Measurements from ENCODE around the gene FBXO11.

FBXO11 gene

DNA sequence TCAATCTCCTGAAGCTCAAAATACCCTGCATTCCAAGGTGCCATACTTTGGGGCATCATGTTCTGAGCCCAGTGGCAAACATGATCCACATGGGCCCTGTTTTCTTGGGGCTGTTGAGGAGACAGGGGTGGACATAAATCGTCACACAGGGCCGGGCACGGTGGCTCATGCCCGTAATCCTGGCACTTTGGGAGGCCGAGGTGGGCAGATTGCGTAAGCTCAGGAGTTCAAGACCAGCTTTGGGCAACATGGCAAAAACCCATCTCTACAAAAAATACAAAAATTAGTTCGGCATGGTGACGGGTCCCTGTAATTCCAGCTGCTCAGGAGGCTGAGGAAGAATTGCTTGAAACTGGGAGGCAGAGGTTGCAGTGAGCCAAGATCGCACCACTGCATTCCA, 137.0 kb downstream of the FBXO11 start:
- TF ChIP-seq ZFX (IDR thresholded peaks at IDR 0.05) = no peak
- TF ChIP-seq, protein P1, sequence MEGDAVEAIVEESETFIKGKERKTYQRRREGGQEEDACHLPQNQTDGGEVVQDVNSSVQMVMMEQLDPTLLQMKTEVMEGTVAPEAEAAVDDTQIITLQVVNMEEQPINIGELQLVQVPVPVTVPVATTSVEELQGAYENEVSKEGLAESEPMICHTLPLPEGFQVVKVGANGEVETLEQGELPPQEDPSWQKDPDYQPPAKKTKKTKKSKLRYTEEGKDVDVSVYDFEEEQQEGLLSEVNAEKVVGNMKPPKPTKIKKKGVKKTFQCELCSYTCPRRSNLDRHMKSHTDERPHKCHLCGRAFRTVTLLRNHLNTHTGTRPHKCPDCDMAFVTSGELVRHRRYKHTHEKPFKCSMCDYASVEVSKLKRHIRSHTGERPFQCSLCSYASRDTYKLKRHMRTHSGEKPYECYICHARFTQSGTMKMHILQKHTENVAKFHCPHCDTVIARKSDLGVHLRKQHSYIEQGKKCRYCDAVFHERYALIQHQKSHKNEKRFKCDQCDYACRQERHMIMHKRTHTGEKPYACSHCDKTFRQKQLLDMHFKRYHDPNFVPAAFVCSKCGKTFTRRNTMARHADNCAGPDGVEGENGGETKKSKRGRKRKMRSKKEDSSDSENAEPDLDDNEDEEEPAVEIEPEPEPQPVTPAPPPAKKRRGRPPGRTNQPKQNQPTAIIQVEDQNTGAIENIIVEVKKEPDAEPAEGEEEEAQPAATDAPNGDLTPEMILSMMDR (conservative IDR thresholded peaks at IDR 0.05) = no peak
- no peak overlapping the region for H3K27ac ChIP-seq

DNA sequence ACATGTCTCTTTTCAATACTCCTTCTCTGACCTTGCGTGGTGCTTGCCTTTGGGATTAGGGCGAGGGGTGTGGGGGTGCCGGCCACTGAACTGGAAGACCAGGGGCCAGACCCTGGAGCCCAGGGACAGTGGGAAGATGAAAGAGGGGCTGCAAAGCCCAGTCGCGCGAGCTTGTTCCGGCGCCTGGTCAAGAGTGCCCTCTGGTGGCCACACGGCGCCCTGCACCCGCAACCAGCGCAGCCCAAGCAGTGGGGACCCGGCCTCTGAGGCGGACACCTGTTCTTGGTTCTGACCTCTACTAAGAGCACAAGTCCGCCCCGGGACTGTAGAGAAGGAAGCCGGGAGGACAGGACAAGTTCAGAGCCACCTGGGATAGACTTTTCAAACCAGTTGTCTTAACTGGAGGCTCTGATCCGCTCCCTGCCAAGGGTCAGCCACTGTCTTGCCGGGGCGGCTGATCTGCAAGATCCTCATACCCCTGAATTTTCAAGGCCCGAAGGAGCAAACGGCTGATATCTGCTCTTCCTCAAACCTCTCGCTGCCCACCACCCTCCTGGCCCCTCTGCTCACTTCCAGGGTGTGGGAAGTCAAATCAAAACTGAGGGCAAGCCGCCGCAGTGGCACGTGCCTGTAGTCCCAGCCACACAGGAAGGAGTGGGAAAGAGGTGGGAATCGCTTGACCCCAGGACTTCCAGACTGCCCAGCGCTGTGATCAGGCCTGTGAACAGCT, 138.3 kb downstream of the FBXO11 start:
- no peak overlapping the region for H3K27ac ChIP-seq

DNA sequence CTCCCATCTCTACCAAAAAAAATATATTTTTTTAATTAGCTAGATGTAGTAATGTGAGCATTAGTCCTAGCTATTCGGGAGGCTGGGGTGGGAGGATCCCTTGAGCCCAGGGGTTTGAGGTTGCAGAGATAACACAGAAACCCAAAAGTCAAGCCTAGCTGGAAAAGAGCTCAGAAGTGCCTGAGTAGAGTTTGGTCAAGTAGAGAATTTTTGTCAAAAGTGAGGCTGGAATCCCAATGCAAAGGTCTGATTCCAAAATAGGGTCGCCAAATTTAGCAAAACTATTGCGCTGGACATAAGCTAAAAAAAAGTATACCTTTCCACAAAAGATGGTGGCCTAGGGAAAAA, 138.8 kb downstream of the FBXO11 start:
- TF ChIP-seq ZFX (IDR thresholded peaks at IDR 0.05) = no peak
- TF ChIP-seq, protein P1 (conservative IDR thresholded peaks at IDR 0.05) = no peak
- no peak overlapping the region for H3K27ac ChIP-seq

More for the DNA sequence above, 138.3 kb downstream of the FBXO11 start:
- no peak for TF ChIP-seq ZFX (IDR thresholded peaks at IDR 0.05)
- TF ChIP-seq, protein P1 (conservative IDR thresholded peaks at IDR 0.05) = peak; percentile 91

DNA sequence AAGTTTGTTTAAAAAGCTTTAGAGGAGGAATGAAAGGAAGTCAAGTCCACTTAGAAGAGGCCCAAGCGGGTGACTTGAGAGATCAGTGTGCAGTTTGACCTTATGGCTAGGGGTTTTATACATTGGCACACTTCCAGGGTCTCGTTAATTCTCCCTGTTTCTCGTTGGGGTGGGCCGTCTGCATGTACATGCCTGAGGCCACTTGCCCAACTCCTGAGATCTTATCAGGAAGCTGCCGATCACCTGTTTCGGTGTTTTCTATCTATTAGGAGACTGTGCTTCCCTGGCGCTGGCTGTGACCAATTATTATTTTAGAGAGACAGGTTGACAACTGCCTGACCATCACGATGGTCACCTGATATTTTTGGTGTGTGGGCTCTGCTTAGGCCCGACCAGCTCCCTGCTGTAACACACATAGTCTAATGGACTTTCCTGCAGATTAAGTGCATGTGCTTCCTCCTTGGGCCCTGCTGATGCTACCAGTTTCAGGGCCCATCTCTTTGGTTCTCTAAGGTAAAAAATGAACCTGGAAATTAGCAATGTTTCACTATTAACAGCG, 154.4 kb downstream of the FBXO11 start:
- H3K27ac ChIP-seq = no peak overlapping the region
- TF ChIP-seq ZFX (IDR thresholded peaks at IDR 0.05) = no peak
- TF ChIP-seq, protein P1 (conservative IDR thresholded peaks at IDR 0.05) = no peak

DNA sequence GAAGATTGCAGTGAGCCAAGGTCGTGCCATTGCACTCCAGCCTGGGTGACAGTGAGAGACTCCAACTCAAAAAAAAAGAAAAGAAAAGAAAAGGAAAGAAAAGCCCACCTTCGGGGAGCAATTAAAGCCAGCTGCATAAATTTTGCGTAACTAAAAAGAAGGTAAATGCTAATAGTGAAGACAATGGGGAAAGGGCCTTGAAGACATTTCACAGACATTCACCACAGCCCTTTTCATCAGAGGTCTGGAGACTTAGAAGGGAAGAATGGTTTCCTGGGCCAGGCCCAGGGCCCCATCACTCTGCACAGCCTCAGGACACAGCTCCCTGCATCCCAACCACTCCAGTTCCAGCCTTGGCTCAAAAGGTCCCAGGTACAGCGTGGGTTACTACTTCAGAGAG, 158.4 kb downstream of the FBXO11 start:
- H3K27ac ChIP-seq = no peak overlapping the region
- TF ChIP-seq, protein P1 (conservative IDR thresholded peaks at IDR 0.05) = no peak
- TF ChIP-seq ZFX (IDR thresholded peaks at IDR 0.05) = no peak

DNA sequence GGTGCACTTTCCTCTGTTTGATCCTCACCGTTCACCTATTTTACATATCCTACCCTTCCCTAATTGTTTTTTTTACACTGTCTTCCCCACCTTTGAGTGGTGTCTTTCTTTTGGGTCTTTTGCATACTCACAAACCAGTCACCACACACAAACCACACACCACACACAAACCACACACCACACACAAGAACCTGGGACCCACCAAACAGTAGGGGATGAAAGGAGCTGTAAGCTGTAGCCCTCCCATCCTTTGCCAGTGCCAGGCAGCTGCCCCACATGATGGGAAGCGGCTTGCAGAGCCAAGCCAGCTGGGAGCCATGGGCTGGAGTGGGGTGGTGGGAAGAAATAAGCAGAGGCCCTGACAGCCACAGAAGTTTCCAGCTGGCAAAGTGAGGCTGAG, 162.2 kb downstream of the FBXO11 start:
- no peak for TF ChIP-seq ZFX (IDR thresholded peaks at IDR 0.05)
- TF ChIP-seq, protein P1 (conservative IDR thresholded peaks at IDR 0.05) = no peak
- H3K27ac ChIP-seq = no peak overlapping the region

DNA sequence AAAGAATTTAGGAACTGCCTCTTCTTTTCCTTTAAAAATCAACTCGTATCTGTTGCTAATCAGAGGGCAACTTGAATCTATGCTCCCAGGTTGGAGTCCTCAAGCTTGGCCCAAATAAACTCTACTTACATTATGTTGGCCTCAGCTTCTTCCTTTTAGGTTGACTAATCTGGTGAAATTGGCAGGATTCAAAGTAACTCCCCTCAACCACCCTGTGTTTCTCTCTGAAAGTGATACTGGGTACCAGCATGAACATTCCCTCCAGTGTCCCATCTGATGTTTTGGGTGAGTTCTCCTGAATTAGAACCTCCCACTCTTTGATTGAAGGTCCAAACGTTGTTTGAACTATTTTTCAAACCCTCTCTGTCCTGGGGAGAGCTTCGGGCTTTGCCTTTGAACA, 164.7 kb downstream of the FBXO11 start:
- TF ChIP-seq, protein P1 (conservative IDR thresholded peaks at IDR 0.05) = no peak
- no peak for TF ChIP-seq ZFX (IDR thresholded peaks at IDR 0.05)
- H3K27ac ChIP-seq = no peak overlapping the region
